RWPE1 (cell line): ENCODE results near the gene GPR176.

Experiments
- CTCF ChIA-PET: fragments of 350-600 bp; sonication (Branson Sonifier 250); formaldehyde crosslinking; extraction: SDS; loops from one replicate; lab custom pipeline; 2021; lab: Yijun Ruan, JAX
- POLR2A ChIA-PET: fragments of 400-600 bp; formaldehyde crosslinking; extraction: SDS; loops from one replicate; lab custom pipeline; 2020; ENCODE audit warnings: antibody characterized with exemption; ENCODE audit not compliant: low non-redundant PET; lab: Yijun Ruan, JAX
- DNase-seq: peaks from one replicate; pipeline ENCODE4 v3.0.0; 2012; ENCODE audit warnings: low spot score
- H3K27ac ChIP-seq: fragments of 450-650 bp; 2 replicates; pipeline ENCODE4 v1.5.1; 2017
- CTCF ChIP-seq: fragments of 450-650 bp; conservative IDR thresholded peaks from 2 replicates; pipeline ENCODE4 v1.5.1; 2017; ENCODE audit warnings: low read depth, mild to moderate bottlenecking

Gene GPR176

DNA sequence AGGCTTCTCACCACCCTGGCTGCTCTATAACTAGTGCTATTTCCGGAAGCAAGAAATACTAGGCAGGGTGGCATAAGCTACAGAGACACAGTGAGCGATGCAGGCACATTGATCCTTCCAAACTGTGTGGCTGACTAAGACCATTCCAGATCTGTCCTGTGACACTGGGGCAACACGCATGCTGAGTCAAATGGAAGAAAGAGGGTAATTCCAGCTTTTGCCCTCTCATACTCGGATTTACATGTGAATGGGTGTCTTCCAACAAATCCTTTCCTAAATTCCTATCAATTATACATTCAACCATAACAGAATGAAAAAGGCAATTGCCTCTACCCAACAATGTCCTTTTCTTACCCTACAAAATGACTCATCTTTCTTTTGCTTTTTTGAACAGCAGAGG is 142.6 kb downstream of the GPR176 start:
- CTCF ChIA-PET = no interaction called here
- no peak for DNase-seq
- TF ChIP-seq CTCF = no peak
- POLR2A ChIA-PET = no interaction called here
- H3K27ac ChIP-seq = no peak overlapping the region

- POLR2A ChIA-PET = no interaction called here
- TF ChIP-seq CTCF = no peak
- H3K27ac ChIP-seq = no peak overlapping the region
- no peak for DNase-seq
- CTCF ChIA-PET = no interaction called here
Measured at GRCh38 chr15:39776068-39776467, 144.0 kb downstream of the GPR176 start.

- no peak for DNase-seq
- TF ChIP-seq CTCF = no peak
- POLR2A ChIA-PET = no interaction called here
- CTCF ChIA-PET = no interaction called here
- H3K27ac ChIP-seq = no peak overlapping the region
Measured at GRCh38 chr15:39774688-39775267, 145.3 kb downstream of the GPR176 start.

- ChIA-PET CTCF (interaction anchor here (0.6 to 2.1 kb wide), 2 partner anchors 14 to 63 kb away, joined by 4 to 6 read pairs; no protein-coding TSS in a partner anchor), POLR2A (no interaction called here)
- no peak for DNase-seq
- no peak overlapping the region for H3K27ac ChIP-seq
- TF ChIP-seq CTCF = no peak
Measured at GRCh38 chr15:39770748-39771689, 149.0 kb downstream of the GPR176 start.

DNA sequence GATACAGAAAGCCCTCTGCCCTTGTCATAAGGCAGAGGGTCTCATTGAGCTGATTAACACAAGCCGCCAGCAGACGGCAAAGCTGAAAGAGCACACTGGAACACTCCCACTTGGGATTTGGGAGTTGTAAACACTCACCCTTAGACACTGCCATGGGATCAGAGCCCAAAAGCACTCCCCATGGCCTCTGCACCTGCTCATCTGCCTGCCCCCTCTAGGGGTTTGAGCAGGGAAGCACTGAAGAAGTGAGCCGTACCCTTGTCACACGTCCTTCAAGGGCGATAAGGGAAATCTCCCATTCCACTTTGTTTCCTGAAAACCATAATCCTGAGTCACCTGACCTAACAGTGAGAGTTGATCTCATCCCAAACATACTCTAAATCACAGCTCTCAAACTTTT is 152.1 kb downstream of the GPR176 start:
- TF ChIP-seq CTCF = no peak
- H3K27ac ChIP-seq = no peak overlapping the region
- POLR2A ChIA-PET = no interaction called here
- DNase-seq = no peak
- CTCF ChIA-PET = interaction anchor here (2.0 kb wide), 1 partner anchor 11 kb away, joined by 7 read pairs; no protein-coding TSS in a partner anchor

DNA sequence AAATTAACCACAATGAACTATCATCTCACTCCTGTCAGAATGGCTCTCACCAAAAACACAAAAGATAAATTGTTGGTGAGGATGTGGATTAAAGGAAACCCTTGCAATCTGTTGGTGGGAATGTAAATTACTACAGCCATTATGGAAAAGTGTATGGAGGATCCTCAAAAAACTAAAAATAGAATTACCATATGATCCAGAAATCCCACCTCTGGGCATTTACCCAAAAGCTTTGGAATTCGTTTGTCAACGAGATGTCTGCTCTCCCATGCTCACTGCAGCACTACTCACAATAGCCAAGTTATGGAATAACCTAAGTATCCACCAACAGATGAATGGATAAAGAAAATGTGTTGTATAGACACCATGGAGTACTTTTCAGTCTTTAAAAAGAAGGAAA is 159.1 kb downstream of the GPR176 start:
- H3K27ac ChIP-seq = no peak overlapping the region
- POLR2A ChIA-PET = no interaction called here
- TF ChIP-seq CTCF = no peak
- CTCF ChIA-PET = no interaction called here
- DNase-seq = no peak
